ENCODE data around the gene GTPBP8. TPM values are rescaled to one million over a fixed set of nuclear protein-coding genes. Genes with fewer than 3 reads are reported as not detected.

Gene GTPBP8
- total and polyA plus RNA-seq, 2 donors (not counting 3 experiments of a cell fraction or from before 2014, with no cell fraction given), result 13.7 to 20.2 TPM

DNA sequence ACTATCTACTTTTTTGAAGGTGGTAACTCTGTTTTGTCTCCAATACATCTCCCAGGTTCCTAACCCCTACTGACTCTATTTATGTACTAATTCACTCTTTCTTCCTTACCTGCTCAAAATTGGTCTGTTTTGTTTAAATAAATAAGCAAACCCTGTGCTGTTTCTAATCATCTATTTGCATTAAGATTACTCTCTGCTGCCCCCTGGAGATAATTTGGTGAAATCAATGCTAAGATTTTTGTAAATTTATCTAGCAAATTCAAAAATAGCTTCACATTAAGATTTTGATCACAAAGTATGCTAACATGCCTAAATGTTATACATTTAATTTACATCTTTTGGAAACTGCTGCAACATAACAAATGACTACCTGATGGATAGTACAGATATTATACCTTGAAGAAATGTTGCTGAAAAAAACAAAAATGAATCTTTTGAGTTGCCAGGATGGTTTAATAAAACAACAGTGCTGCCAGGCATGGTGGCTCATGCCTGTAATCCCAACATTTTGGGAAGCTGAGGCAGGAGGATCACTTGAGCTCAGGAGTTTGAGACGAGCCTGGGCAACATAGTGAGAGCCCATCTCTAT, 11.4 kb upstream of the GTPBP8 start:
- H4K20me1 ChIP-seq (replicated peaks; ENCODE audit: control insufficient read depth, extremely low read depth, insufficient read depth, low read length), result no peaks in the 10 kb centered on the region
- no peaks in the 10 kb centered on the region for H3K9me1 ChIP-seq (replicated peaks; ENCODE audit: control insufficient read depth, extremely low read depth, insufficient read depth, low read length)
- no peak overlapping the region for H3K9ac ChIP-seq (replicated peaks; ENCODE audit: extremely low read depth, insufficient read depth, low read length)
- no peaks in the 10 kb centered on the region for H3K36me3 ChIP-seq (ENCODE audit: control insufficient read depth in 2 of 2, extremely low read depth in 1 of 2, insufficient read depth in 2 of 2, low read length in 2 of 2)
- no peaks in the 10 kb centered on the region for H3K9me3 ChIP-seq (replicated peaks; ENCODE audit: control insufficient read depth, insufficient read depth, low read length)
- no peak overlapping the region for H3K27ac ChIP-seq (ENCODE audit: insufficient read depth, low read depth, low read length)
- H3K4me3 ChIP-seq (replicated peaks in 1 of 3; ENCODE audit: insufficient read depth in 1 of 3, low read depth in 1 of 3, low read length in 3 of 3), result no peak overlapping the region
- H3K79me2 ChIP-seq (ENCODE audit: control insufficient read depth, insufficient read depth, low read length), result no peaks in the 10 kb centered on the region
- no peaks in the 10 kb centered on the region for H3K4me1 ChIP-seq (ENCODE audit: control insufficient read depth, extremely low read depth, insufficient read depth, low read length)
- no peak overlapping the region for H3K4me2 ChIP-seq (ENCODE audit: insufficient read depth, low read length)
- peak; percentile 48 for DNase-seq (ENCODE audit: low read depth, low spot score)
- TF ChIP-seq FOS (IDR thresholded peaks at IDR 0.05; ENCODE audit: borderline replicate concordance, insufficient read depth, low read length), result no peak
- TF ChIP-seq MYC (IDR thresholded peaks at IDR 0.05; ENCODE audit: low read depth, low read length), result no peak
- TF ChIP-seq POLR2AphosphoS5 (IDR thresholded peaks at IDR 0.05; ENCODE audit: insufficient read depth, low read depth, low read length), result no peak
- TF ChIP-seq, protein P1, sequence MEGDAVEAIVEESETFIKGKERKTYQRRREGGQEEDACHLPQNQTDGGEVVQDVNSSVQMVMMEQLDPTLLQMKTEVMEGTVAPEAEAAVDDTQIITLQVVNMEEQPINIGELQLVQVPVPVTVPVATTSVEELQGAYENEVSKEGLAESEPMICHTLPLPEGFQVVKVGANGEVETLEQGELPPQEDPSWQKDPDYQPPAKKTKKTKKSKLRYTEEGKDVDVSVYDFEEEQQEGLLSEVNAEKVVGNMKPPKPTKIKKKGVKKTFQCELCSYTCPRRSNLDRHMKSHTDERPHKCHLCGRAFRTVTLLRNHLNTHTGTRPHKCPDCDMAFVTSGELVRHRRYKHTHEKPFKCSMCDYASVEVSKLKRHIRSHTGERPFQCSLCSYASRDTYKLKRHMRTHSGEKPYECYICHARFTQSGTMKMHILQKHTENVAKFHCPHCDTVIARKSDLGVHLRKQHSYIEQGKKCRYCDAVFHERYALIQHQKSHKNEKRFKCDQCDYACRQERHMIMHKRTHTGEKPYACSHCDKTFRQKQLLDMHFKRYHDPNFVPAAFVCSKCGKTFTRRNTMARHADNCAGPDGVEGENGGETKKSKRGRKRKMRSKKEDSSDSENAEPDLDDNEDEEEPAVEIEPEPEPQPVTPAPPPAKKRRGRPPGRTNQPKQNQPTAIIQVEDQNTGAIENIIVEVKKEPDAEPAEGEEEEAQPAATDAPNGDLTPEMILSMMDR (IDR thresholded peaks at IDR 0.05; ENCODE audit: extremely low read depth in 1 of 2, insufficient read depth in 1 of 2, low read depth in 1 of 2, low read length in 2 of 2), result peak; percentile 34 to 36
- no peak for TF ChIP-seq POLR2A (IDR thresholded peaks at IDR 0.05; ENCODE audit: low read depth, low read length)
- H2AFZ ChIP-seq (ENCODE audit: low read depth, low read length), result no peak overlapping the region
- ChIA-PET CTCF (interaction anchor here (0.6 to 5.9 kb wide), 48 partner anchors 8 to 932 kb away, joined by 3 to 184 read pairs (median 4); partner anchors contain the start of genes CCDC80, GTPBP8 and SLC9C1), POLR2A (interaction anchor here (0.6 kb wide), 1 partner anchor 40 kb away, joined by 11 read pairs; a partner anchor contains a TSS)
- peak; percentile 61 for FAIRE-seq
- dilution Hi-C loops (cut with MboI; ENCODE audit: extremely low pct_ligation_motif_present, low sequenced_read_pairs), result no loop called here
- peaks cover 3 to 13% of the 10 kb centered on the region in 2 experiments for H3K27me3 ChIP-seq (ENCODE audit: control insufficient read depth in 2 of 2, insufficient read depth in 2 of 2, low read length in 2 of 2)
- no TSS peak for BruUV-seq (replicated peaks)
- intact Hi-C loops (cut with micrococcal nuclease), result loop anchor here (1.0 kb wide), 4 partner anchors 245 to 686 kb away; no protein-coding TSS in a partner anchor

DNA sequence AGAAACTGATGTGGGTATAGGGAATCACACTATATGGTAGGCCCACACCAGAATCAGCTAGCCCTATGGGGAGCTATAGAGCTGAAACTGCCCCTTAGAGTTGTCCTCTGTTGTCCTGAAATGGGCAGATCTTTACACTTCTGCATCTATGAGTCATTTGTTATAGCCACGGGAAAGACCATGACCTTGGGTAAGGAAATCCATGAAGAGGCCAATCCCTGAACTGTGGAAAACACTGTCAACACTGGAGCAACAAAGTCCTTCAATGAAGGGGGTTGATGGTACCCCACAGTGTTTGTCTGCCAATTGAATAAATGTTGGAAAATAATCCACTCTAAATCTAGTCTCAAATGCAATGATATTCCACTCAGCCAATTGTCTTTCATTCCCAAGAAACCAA, 10.7 kb upstream of the GTPBP8 start:
- intact Hi-C loops (cut with micrococcal nuclease) (no loop called here), dilution Hi-C loops (cut with MboI; ENCODE audit: extremely low pct_ligation_motif_present, low sequenced_read_pairs) (no loop called here)
- TF ChIP-seq FOS (IDR thresholded peaks at IDR 0.05; ENCODE audit: borderline replicate concordance, insufficient read depth, low read length) (no peak), MYC (IDR thresholded peaks at IDR 0.05; ENCODE audit: low read depth, low read length) (no peak), POLR2AphosphoS5 (IDR thresholded peaks at IDR 0.05; ENCODE audit: insufficient read depth, low read depth, low read length) (no peak), JUN (IDR thresholded peaks at IDR 0.05; ENCODE audit: borderline replicate concordance, insufficient read depth, insufficient read length, low read depth) (no peak), EZH2 (IDR thresholded peaks at IDR 0.05; ENCODE audit: borderline replicate concordance, low read depth, low read length, severe bottlenecking) (no peak), GATA2 (IDR thresholded peaks at IDR 0.05; ENCODE audit: insufficient read depth, insufficient read length, low read depth, low read length) (no peak), POLR2A (IDR thresholded peaks at IDR 0.05; ENCODE audit: low read depth, low read length) (no peak)
- TF ChIP-seq, protein P2, sequence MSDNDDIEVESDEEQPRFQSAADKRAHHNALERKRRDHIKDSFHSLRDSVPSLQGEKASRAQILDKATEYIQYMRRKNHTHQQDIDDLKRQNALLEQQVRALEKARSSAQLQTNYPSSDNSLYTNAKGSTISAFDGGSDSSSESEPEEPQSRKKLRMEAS (IDR thresholded peaks at IDR 0.05; ENCODE audit: insufficient read depth, insufficient read length), result no peak
- TF ChIP-seq, protein P1 (IDR thresholded peaks at IDR 0.05; ENCODE audit: extremely low read depth in 1 of 2, insufficient read depth in 1 of 2, low read depth in 1 of 2, low read length in 2 of 2), result no peak
- BruUV-seq (replicated peaks), result no TSS peak
- ChIA-PET CTCF (interaction anchor here (0.9 to 5.9 kb wide), 10 partner anchors 13 to 686 kb away, joined by 3 to 184 read pairs (median 12); partner anchors contain the start of genes CCDC80 and SLC9C1), POLR2A (no interaction called here)
- H3K4me1 ChIP-seq (ENCODE audit: control insufficient read depth, extremely low read depth, insufficient read depth, low read length), result no peaks in the 10 kb centered on the region
- H3K4me2 ChIP-seq (ENCODE audit: insufficient read depth, low read length), result no peak overlapping the region
- DNase-seq (ENCODE audit: low read depth, low spot score) (no peak), FAIRE-seq (no peak)
- no peaks in the 10 kb centered on the region for H3K36me3 ChIP-seq (ENCODE audit: control insufficient read depth in 2 of 2, extremely low read depth in 1 of 2, insufficient read depth in 2 of 2, low read length in 2 of 2)
- H3K9me1 ChIP-seq (replicated peaks; ENCODE audit: control insufficient read depth, extremely low read depth, insufficient read depth, low read length), result no peaks in the 10 kb centered on the region
- no peaks in the 10 kb centered on the region for H3K79me2 ChIP-seq (ENCODE audit: control insufficient read depth, insufficient read depth, low read length)
- no peaks in the 10 kb centered on the region for H3K9me3 ChIP-seq (replicated peaks; ENCODE audit: control insufficient read depth, insufficient read depth, low read length)
- H2AFZ ChIP-seq (ENCODE audit: low read depth, low read length), result no peak overlapping the region
- H3K9ac ChIP-seq (replicated peaks; ENCODE audit: extremely low read depth, insufficient read depth, low read length), result no peak overlapping the region
- H3K27me3 ChIP-seq (ENCODE audit: control insufficient read depth in 2 of 2, insufficient read depth in 2 of 2, low read length in 2 of 2), result peaks cover 3 to 9% of the 10 kb centered on the region in 2 experiments
- no peaks in the 10 kb centered on the region for H4K20me1 ChIP-seq (replicated peaks; ENCODE audit: control insufficient read depth, extremely low read depth, insufficient read depth, low read length)
- no peak overlapping the region for H3K27ac ChIP-seq (ENCODE audit: insufficient read depth, low read depth, low read length)
- H3K4me3 ChIP-seq (replicated peaks in 1 of 3; ENCODE audit: insufficient read depth in 1 of 3, low read depth in 1 of 3, low read length in 3 of 3), result no peak overlapping the region

Measured in endothelial cell of umbilical vein (primary cell).